ENCODE results near the gene INPP4B.

The INPP4B gene

DNA sequence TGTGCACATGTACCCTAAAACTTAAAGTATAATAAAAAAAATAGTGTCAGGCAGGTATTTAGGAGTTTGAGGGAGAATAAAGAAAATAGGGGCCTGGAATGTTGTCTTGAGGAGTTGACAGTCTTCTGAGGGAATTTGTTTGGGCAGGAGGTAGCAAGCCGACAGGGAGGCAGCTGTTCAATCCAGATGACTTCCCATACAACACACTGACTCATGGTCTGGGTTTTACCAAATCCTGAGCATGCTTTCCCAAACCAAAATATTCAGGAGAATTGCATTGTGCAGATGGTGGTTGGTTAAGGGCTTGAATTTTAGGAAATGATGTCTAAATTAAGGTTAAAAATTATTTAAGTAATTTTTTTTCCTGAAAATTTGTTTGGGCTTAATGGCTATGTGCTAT is 430.0 kb downstream of the INPP4B start:
- no peak for DNase-seq (ENCODE audit: low read depth)
- H3K4me3 ChIP-seq (ENCODE audit: control insufficient read depth, low read depth, low read length), result no peak overlapping the region
- TF ChIP-seq, protein P1, sequence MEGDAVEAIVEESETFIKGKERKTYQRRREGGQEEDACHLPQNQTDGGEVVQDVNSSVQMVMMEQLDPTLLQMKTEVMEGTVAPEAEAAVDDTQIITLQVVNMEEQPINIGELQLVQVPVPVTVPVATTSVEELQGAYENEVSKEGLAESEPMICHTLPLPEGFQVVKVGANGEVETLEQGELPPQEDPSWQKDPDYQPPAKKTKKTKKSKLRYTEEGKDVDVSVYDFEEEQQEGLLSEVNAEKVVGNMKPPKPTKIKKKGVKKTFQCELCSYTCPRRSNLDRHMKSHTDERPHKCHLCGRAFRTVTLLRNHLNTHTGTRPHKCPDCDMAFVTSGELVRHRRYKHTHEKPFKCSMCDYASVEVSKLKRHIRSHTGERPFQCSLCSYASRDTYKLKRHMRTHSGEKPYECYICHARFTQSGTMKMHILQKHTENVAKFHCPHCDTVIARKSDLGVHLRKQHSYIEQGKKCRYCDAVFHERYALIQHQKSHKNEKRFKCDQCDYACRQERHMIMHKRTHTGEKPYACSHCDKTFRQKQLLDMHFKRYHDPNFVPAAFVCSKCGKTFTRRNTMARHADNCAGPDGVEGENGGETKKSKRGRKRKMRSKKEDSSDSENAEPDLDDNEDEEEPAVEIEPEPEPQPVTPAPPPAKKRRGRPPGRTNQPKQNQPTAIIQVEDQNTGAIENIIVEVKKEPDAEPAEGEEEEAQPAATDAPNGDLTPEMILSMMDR (IDR thresholded peaks at IDR 0.05; ENCODE audit: control insufficient read depth, insufficient read depth, low read depth, low read length, missing control alignments), result no peak

DNA sequence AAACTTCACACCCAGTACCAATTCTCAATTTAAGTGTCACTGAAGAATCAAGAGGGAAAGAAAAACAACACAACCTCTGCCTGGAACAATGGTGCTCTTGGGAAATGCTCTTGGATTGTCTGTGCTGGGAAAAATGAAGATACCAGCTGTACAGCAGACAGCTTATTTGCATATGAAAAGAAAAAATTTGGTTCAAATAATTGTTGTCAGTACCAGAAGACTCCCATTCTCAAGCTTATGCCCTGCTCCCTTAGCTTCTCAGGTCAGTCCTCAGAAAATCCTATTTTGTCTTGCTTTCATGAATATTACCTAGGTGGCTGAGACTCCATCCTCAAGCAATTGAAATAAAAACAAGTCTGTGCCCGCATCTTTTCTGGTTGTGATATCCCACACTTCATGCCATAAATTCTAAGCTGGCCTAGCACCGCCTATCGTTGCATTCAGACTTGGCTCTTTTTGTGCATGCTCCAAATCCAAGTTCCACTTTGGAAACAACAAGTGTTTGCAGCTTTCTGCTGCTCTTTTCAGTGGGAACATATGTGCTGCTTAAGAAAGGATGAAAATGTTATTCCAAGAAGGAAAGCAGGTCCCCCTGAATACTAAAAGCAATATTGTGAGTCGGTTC is 431.6 kb downstream of the INPP4B start:
- DNase-seq (ENCODE audit: low read depth), result no peak
- no peak overlapping the region for H3K4me3 ChIP-seq (ENCODE audit: control insufficient read depth, low read depth, low read length)
- TF ChIP-seq, protein P1 (IDR thresholded peaks at IDR 0.05; ENCODE audit: control insufficient read depth, insufficient read depth, low read depth, low read length, missing control alignments), result no peak

DNA sequence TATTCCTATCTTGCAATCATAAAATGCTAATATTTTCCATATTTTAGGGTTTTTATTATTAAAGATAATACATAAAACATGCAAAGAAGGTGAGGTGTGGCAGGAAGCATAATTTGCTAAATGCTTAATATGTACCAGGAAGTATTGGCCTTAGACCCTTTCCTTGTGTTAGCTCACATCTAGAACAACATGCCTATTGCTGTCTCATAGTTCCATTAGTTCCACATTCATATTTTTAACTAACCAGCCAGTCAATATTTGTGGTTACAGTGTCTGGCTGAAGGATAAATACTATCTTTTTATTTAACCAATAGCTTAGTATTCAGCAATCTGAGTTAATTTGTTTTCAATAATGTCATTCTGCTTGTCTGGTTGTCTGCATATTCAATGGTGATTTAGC is 432.6 kb downstream of the INPP4B start:
- H3K4me3 ChIP-seq (ENCODE audit: control insufficient read depth, low read depth, low read length), result no peak overlapping the region
- DNase-seq (ENCODE audit: low read depth), result no peak
- TF ChIP-seq, protein P1 (IDR thresholded peaks at IDR 0.05; ENCODE audit: control insufficient read depth, insufficient read depth, low read depth, low read length, missing control alignments), result no peak

DNA sequence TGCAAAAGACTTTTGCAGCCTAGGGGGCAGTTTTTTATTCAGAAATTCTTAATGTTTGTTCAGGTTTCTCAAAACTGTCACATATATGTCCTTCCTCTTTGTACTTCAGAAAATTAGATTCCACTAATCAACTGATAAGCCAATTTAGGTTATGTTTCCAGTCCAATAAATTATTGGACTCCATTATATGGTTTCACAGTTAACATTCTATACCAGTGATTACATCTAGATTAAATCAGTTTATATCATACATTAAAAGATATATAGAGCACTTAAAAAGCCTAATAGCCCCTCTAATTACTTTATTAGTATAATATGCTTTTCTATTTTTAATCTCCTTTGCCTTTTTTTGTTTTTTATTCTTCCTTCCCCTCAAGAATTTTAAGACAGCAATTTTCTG is 434.1 kb downstream of the INPP4B start:
- DNase-seq (ENCODE audit: low read depth), result no peak
- no peak overlapping the region for H3K4me3 ChIP-seq (ENCODE audit: control insufficient read depth, low read depth, low read length)
- TF ChIP-seq, protein P1 (IDR thresholded peaks at IDR 0.05; ENCODE audit: control insufficient read depth, insufficient read depth, low read depth, low read length, missing control alignments), result no peak

DNA sequence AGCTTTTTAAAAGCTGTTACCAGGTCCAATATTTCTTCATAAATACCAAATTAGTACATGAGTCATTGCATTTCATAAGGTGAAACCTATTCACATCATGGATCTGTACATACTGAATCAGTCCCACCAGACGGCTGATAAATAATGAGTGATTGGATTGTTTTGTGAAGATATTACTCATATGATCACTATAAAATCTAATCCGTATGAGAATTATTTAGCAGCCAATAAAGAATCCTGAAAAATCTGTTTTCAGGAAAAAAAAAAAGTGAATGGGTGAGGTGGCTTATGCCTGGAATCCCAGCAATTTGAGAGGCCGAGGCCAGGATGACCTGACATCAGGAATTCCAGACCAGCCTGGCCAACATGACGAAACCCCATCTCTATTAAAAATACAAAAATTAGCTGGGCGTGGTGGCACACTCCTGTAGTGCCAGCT is 438.1 kb downstream of the INPP4B start:
- TF ChIP-seq, protein P1 (IDR thresholded peaks at IDR 0.05; ENCODE audit: control insufficient read depth, insufficient read depth, low read depth, low read length, missing control alignments), result no peak
- peak; percentile 79 for DNase-seq (ENCODE audit: low read depth)

DNA sequence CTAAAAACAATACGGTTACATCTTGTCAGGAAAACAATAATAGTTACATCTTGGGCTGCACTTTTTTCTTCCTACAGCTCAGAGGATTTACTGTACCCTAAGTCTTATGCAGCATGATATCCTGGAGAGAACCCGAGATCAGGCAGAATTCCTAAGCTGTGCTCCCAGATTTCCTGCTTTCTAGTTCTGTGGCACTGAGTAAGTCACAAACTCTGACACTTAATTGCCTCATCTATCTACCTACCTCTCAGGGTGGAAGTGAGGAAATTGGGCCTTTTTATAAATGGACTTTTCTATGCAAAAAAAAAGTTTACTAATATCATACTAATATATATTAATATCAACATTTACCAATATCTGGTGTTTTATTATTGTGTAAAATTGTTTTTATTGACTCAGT is 438.5 kb downstream of the INPP4B start:
- TF ChIP-seq, protein P1 (IDR thresholded peaks at IDR 0.05; ENCODE audit: control insufficient read depth, insufficient read depth, low read depth, low read length, missing control alignments), result no peak
- H3K4me3 ChIP-seq (ENCODE audit: control insufficient read depth, low read depth, low read length), result no peak overlapping the region
- no peak for DNase-seq (ENCODE audit: low read depth)

More for the DNA sequence above, 438.1 kb downstream of the INPP4B start:
- no peak overlapping the region for H3K4me3 ChIP-seq (ENCODE audit: control insufficient read depth, low read depth, low read length)

Data from AG09309 (cell line).